ENCODE results near the gene TAGLN3.

Gene TAGLN3

GRCh38 chr3:112013058-112013783 is 14.5 kb downstream of the TAGLN3 start:
- TF ChIP-seq CTCF (IDR thresholded peaks at IDR 0.05): peak; percentile 52

GRCh38 chr3:112013784-112014143 is 15.0 kb downstream of the TAGLN3 start:
- TF ChIP-seq CTCF (IDR thresholded peaks at IDR 0.05): no peak

GRCh38 chr3:112017091-112017490 is 18.4 kb downstream of the TAGLN3 start:
- no peak for TF ChIP-seq CTCF (IDR thresholded peaks at IDR 0.05)

- TF ChIP-seq CTCF (IDR thresholded peaks at IDR 0.05): no peak
These were observed 20.0 kb downstream of the TAGLN3 start for GRCh38 chr3:112018712-112019111.

GRCh38 chr3:112019716-112020115 is 21.0 kb downstream of the TAGLN3 start:
- TF ChIP-seq CTCF (IDR thresholded peaks at IDR 0.05): no peak

- no peak for TF ChIP-seq CTCF (IDR thresholded peaks at IDR 0.05)
These were observed 22.0 kb downstream of the TAGLN3 start for GRCh38 chr3:112020674-112021085.

GRCh38 chr3:112027142-112027541 is 28.4 kb downstream of the TAGLN3 start:
- no peak for TF ChIP-seq CTCF (IDR thresholded peaks at IDR 0.05)

GRCh38 chr3:112027826-112028225 is 29.1 kb downstream of the TAGLN3 start:
- no peak for TF ChIP-seq CTCF (IDR thresholded peaks at IDR 0.05)

Measured in LNCAP (cell line).